MM.1S (cell line): Measurements from ENCODE around the gene FGF21.

Experiments
- CTCF ChIP-seq: fragments of 300-600 bp; sonication (generic); IDR thresholded peaks from 2 replicates; pipeline ENCODE4 v1.5.1; 2016; ENCODE audit warnings: antibody characterized with exemption, low read length, mixed read lengths
- EZH2 ChIP-seq: fragments of 300-600 bp; sonication (generic); optimal IDR thresholded peaks from 2 replicates; pipeline ENCODE3; 2017; ENCODE audit warnings: low read depth, mild to moderate bottlenecking, antibody characterized with exemption, low read length, mixed read lengths

GRCh38 chr19:48777139-48777538, 21.8 kb downstream of the FGF21 start:
- TF ChIP-seq CTCF (no peak), EZH2 (no peak)
